Measurements from ENCODE around the gene KRTAP5-8.
"Not testable (repeated sequence)": the region's sequence is repeated elsewhere in the genome, so short reads cannot be mapped to it uniquely, and the experiment has no call there.

KRTAP5-8 gene

GRCh38 chr11:71582309-71582895, 44.6 kb downstream of the KRTAP5-8 start, which contains the start of gene KRTAP5-11:
KRTAP5-11 (minus strand) TSS chr11:71582875; CDS start chr11:71582837, 38 bp downstream.
- TF ChIP-seq POLR2AphosphoS5 (IDR thresholded peaks at IDR 0.05; ENCODE audit: low read depth, low read length), result no peak
- no peak for TF ChIP-seq TAF1 (IDR thresholded peaks at IDR 0.05; ENCODE audit: borderline replicate concordance, low read depth, low read length)
- no peak for TF ChIP-seq POLR2A (IDR thresholded peaks at IDR 0.05; ENCODE audit: low read depth, low read length)
- DNase-seq (ENCODE audit: insufficient read length) (no peak), FAIRE-seq (no peak)

GRCh38 chr11:71582969-71583368, 45.1 kb downstream of the KRTAP5-8 start:
- DNase-seq (ENCODE audit: insufficient read length); FAIRE-seq: not testable (repeated sequence)

DNA sequence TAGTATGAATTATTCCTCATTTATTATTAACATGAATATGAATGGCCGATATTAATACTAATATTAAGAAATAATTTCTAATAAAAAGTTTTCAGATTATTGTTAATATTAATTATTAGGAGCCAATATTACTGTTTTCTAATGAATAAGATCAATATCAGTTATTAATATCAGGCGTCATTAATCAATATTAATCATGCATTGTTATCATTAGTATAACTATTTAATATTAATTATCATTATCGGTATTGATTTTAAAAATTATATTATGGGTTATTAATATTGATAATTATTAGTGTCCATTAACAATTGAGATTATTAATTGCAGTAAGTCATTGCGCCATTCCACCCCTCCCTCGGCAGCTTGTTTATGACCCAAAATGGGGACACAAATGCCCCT, 47.8 kb downstream of the KRTAP5-8 start:
- not testable (repeated sequence) for DNase-seq (ENCODE audit: insufficient read length); FAIRE-seq

DNA sequence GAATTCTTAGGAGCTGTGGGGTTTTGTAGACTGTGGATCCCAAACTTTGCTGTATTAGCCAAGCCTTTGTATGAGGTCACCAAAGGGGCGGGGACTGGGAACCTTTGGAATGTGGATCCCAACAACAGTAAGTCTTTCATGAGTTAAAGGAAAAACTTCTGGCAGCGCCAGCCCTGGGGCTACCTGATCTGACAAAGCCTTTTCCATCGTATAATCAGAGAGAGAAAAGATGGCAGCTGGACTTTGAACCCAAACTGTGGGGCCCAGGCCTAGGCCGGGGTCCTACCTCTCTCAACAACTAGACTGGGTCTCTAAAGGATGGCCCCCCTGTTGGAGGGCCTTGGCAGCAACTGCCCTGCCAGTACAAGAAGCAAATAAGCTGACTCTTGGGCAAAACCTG, 50.5 kb downstream of the KRTAP5-8 start:
- not testable (repeated sequence) for DNase-seq (ENCODE audit: insufficient read length); FAIRE-seq
